ENCODE results near the gene TPRN.

Gene TPRN

GRCh38 chr9:137206602-137207001 lies 6.1 kb upstream of the TPRN start:
- no peak for ATAC-seq

GRCh38 chr9:137205126-137206069 lies 4.9 kb upstream of the TPRN start, which contains the start of the genes NDOR1 and TMEM203:
Gene NDOR1, plus strand, starts transcription at chr9:137205700. Its CDS starts 78 bp downstream, at chr9:137205778.
Gene TMEM203, minus strand, starts transcription at chr9:137205648. Its CDS starts 234 bp downstream, at chr9:137205414.
- ATAC-seq, result peak; percentile 45 to 61

- no peak for ATAC-seq
Measured at GRCh38 chr9:137204731-137205125, 4.2 kb upstream of the TPRN start.

- ATAC-seq, result no peak
Measured at GRCh38 chr9:137202966-137203365, 2.4 kb upstream of the TPRN start.

- no peak for ATAC-seq
Measured at GRCh38 chr9:137201205-137201868, 796 bp upstream of the TPRN start.

GRCh38 chr9:137199411-137200121 lies 975 bp downstream of the TPRN start:
- ATAC-seq, result no peak

GRCh38 chr9:137198902-137199283 lies 1.6 kb downstream of the TPRN start:
- ATAC-seq, result no peak

- ATAC-seq, result no peak
Measured at GRCh38 chr9:137198051-137198901, 2.3 kb downstream of the TPRN start.

GRCh38 chr9:137195525-137196220 lies 4.9 kb downstream of the TPRN start:
- ATAC-seq, result no peak

GRCh38 chr9:137194909-137195308 lies 5.6 kb downstream of the TPRN start:
- no peak for ATAC-seq

GRCh38 chr9:137194388-137194787 lies 6.2 kb downstream of the TPRN start:
- ATAC-seq, result no peak

- no peak for ATAC-seq
Measured at GRCh38 chr9:137193771-137194170, 6.8 kb downstream of the TPRN start.

- no peak for ATAC-seq
Measured at GRCh38 chr9:137192859-137193258, 7.7 kb downstream of the TPRN start.

- no peak for ATAC-seq
Measured at GRCh38 chr9:137192448-137192780, 8.1 kb downstream of the TPRN start.

- no peak for ATAC-seq
Measured at GRCh38 chr9:137191691-137192447, 8.7 kb downstream of the TPRN start.

- no peak for ATAC-seq
Measured at GRCh38 chr9:137191245-137191644, 9.3 kb downstream of the TPRN start.

GRCh38 chr9:137190315-137190856 lies 10.2 kb downstream of the TPRN start:
- no peak for ATAC-seq

GRCh38 chr9:137189297-137190295 lies 10.9 kb downstream of the TPRN start:
- no peak for ATAC-seq
